C4-2B (cell line): ENCODE data around the gene NOS3.

Experiments used
- ZFX ChIP-seq: fragments of 450-650 bp; IDR thresholded peaks from 2 replicates; pipeline ENCODE4 v1.6.1; 2017
- TF ChIP-seq, protein P1 (sequence below): fragments of 450-650 bp; conservative IDR thresholded peaks from 2 replicates; pipeline ENCODE4 v1.5.1; 2017; ENCODE audit warnings: mild to moderate bottlenecking

DNA sequence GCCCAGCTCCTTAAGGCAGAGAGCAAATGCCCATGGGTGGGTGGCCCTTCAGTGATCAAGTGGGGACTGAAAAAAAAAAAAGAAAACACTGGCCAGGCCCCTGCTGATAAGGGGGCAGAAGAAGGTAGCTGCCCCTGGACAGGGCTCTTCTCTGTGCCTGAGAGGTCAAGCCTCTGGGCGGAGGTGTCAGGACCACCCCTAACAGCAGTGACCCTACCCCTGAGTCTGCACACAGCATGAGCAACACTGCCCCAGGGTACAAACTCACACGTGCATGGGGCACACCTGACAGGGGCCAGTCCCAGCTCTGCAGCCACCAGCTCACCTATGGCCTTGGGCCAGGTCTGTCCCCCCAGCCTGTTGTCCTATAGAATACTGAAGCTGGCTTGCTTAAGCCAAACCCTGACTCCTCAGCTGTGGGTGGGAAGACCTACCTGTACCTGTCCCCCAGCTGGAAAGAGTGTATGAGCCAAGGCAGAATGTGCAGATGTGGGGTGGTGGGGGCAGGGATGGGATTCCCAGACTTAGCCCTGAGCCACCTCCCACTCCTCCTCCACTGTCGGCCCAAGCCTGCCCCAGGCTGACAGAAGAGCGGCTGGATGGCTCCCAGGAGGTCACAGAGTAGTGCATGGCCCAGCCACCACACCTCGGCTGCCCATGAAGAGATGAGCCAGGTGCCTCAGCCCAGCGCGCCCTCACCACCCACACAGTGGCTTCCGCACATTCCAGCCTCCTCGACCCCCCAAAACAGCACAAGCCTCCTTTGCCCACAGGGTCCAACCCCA lies 36.4 kb upstream of the NOS3 start:
- TF ChIP-seq, protein P1, sequence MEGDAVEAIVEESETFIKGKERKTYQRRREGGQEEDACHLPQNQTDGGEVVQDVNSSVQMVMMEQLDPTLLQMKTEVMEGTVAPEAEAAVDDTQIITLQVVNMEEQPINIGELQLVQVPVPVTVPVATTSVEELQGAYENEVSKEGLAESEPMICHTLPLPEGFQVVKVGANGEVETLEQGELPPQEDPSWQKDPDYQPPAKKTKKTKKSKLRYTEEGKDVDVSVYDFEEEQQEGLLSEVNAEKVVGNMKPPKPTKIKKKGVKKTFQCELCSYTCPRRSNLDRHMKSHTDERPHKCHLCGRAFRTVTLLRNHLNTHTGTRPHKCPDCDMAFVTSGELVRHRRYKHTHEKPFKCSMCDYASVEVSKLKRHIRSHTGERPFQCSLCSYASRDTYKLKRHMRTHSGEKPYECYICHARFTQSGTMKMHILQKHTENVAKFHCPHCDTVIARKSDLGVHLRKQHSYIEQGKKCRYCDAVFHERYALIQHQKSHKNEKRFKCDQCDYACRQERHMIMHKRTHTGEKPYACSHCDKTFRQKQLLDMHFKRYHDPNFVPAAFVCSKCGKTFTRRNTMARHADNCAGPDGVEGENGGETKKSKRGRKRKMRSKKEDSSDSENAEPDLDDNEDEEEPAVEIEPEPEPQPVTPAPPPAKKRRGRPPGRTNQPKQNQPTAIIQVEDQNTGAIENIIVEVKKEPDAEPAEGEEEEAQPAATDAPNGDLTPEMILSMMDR: no peak
- TF ChIP-seq ZFX: no peak
